Muscle of leg (tissue), 11 donors: ENCODE results near the gene NPR2. TPM values are rescaled to one million over a fixed set of nuclear protein-coding genes. Genes with fewer than 3 reads are reported as not detected.

Experiments used
- DNase-seq: peaks from one replicate; pipeline ENCODE4 v3.0.0; 2013
- H3K27ac ChIP-seq: one replicate; pipeline ENCODE4 v1.5.1; 2013; ENCODE audit warnings: mild to moderate bottlenecking, low read length, control low read depth
- H3K27me3 ChIP-seq: one replicate; pipeline ENCODE4 v1.6.1; 2013; ENCODE audit warnings: low read length; ENCODE audit not compliant: control insufficient read depth, insufficient read depth
- H3K36me3 ChIP-seq: one replicate; pipeline ENCODE4 v1.6.1; 2013; ENCODE audit warnings: low read length; ENCODE audit not compliant: control insufficient read depth, insufficient read depth
- H3K4me1 ChIP-seq: one replicate; pipeline ENCODE4 v1.6.1; 2013; ENCODE audit warnings: low read length; ENCODE audit not compliant: control insufficient read depth, insufficient read depth
- H3K4me3 ChIP-seq: one replicate; pipeline ENCODE4 v1.5.1; 2013; ENCODE audit warnings: low read length, control low read depth
- H3K9me3 ChIP-seq: replicated peaks from 2 replicates; pipeline ENCODE4 v1.6.1; 2013; ENCODE audit warnings: low read depth, low read length; ENCODE audit not compliant: control insufficient read depth
- WGBS: methylation state at CpG from one replicate; pipeline ENCODE4 v1.1.5; 2013; ENCODE audit warnings: missing lambda C conversion rate; ENCODE audit not compliant: insufficient coverage; 5-methylcytosine and 5-hydroxymethylcytosine counted together
- polyA plus RNA-seq, 8 donors: library from polyadenylated mRNA; unstranded; fragments of 120-200 nt; gene quantifications; one replicate each; pipeline versions ENCODE4 v1.2.1 to v1.2.3, GENCODE V29; 2013; ENCODE audit warnings: inconsistent platforms in 1 of 8, low replicate concordance in 1 of 8; ENCODE audit not compliant: insufficient read length in 8 of 8, insufficient read depth in 1 of 8
- total RNA-seq: library from RNA; stranded (reverse); fragments of 120-200 nt; gene quantifications from one replicate; pipeline ENCODE4 v1.2.4, GENCODE V29; 2013

Gene NPR2
- total and polyA plus RNA-seq, 9 donors = 16.8 to 37.3 (median 27.0) TPM

DNA sequence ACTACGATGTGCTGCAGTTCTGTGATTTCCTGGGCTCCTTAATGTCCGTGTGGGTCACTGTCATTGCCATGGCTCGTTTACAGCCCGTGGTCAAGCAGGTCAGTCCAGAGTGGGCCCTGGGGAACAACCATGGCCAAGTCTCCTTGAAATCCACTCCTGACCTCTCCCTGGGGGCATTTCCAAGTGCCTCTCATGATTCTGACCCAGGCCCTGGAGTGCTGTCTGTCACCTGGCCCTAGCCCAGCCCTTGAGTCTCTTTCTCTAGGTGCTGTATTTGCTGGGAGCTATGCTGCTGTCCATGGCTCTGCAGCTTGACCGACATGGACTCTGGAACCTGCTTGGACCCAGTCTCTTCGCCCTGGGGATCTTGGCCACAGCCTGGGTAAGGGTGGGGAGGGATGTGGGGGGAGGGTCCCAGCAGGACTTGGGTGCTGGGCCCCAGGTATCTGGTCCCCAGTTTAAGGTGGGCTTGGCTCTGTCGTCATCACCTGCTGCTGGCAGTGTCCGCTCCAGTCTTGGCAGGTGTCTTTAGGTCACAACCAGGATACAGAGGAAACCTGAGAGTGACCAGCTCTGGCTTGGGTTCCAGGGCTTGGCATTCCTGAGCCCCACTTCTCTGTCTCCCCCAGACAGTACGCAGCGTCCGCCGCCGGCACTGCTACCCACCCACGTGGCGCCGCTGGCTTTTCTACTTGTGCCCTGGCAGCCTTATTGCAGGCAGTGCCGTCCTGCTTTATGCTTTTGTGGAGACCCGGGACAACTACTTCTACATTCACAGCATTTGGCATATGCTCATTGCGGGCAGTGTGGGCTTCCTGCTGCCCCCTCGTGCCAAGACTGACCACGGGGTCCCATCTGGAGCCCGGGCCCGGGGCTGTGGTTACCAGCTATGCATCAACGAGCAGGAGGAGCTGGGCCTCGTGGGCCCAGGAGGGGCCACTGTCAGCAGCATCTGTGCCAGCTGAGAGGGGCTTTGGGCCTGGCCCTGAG lies 61.8 kb downstream of the NPR2 start:
- Histone ChIP-seq H3K9me3 (no peaks in the 10 kb centered on the region), H3K4me3 (no peak overlapping the region), H3K4me1 (peaks cover 5% of the 10 kb centered on the region), H3K27me3 (peaks cover 35% of the 10 kb centered on the region), H3K27ac (no peak overlapping the region), H3K36me3 (peaks cover 22% of the 10 kb centered on the region)
- no peak for DNase-seq
- 91% methylated on average over 23 of the region's 25 CpGs for WGBS

GRCh38 chr9:35854091-35854762 lies 62.8 kb downstream of the NPR2 start:
- Histone ChIP-seq H3K36me3 (peaks cover 19% of the 10 kb centered on the region), H3K4me3 (no peak overlapping the region), H3K4me1 (no peaks in the 10 kb centered on the region), H3K27ac (no peak overlapping the region), H3K9me3 (no peaks in the 10 kb centered on the region), H3K27me3 (peaks cover 35% of the 10 kb centered on the region)
- no peak for DNase-seq
- WGBS = 100% methylated on average over 1 of the region's 7 CpGs

GRCh38 chr9:35856206-35856605 lies 64.8 kb downstream of the NPR2 start:
- WGBS = 87% methylated on average over 3 of the region's 3 CpGs
- Histone ChIP-seq H3K27me3 (peaks cover 47% of the 10 kb centered on the region), H3K4me3 (no peak overlapping the region), H3K27ac (no peak overlapping the region), H3K36me3 (peaks cover 19% of the 10 kb centered on the region), H3K4me1 (peaks cover 10% of the 10 kb centered on the region), H3K9me3 (no peaks in the 10 kb centered on the region)
- no peak for DNase-seq

GRCh38 chr9:35856882-35857281 lies 65.5 kb downstream of the NPR2 start:
- Histone ChIP-seq H3K27me3 (peaks cover 52% of the 10 kb centered on the region), H3K27ac (no peak overlapping the region), H3K4me1 (peaks cover 10% of the 10 kb centered on the region), H3K36me3 (peaks cover 19% of the 10 kb centered on the region), H3K9me3 (no peaks in the 10 kb centered on the region), H3K4me3 (no peak overlapping the region)
- DNase-seq = no peak
- WGBS = 87% methylated on average over 4 of the region's 5 CpGs

- DNase-seq = no peak
- H3K9me3 ChIP-seq = no peaks in the 10 kb centered on the region
- no peak overlapping the region for H3K27ac ChIP-seq
- H3K4me3 ChIP-seq = no peak overlapping the region
- peaks cover 6% of the 10 kb centered on the region for H3K36me3 ChIP-seq
- H3K27me3 ChIP-seq = peaks cover 54% of the 10 kb centered on the region
- WGBS = 40% methylated on average over 1 of the region's 5 CpGs
- peaks cover 10% of the 10 kb centered on the region for H3K4me1 ChIP-seq
Measured at GRCh38 chr9:35858458-35858857, 67.1 kb downstream of the NPR2 start.

Other genes starting within 250 kb of the NPR2 start
- 12.8 TPM for gene TESK1, start 186.3 kb upstream of the NPR2 start, total RNA-seq
- 10 to 100 TPM; 29.2 to 47.3 (median 39.9) TPM for gene TESK1, start 186.3 kb upstream of the NPR2 start, polyA plus RNA-seq
- gene CD72, start 173.2 kb upstream of the NPR2 start, total RNA-seq = 1.6 TPM
- 1 to 10 TPM; 1.2 to 2.9 (median 1.8) TPM for gene CD72, start 173.2 kb upstream of the NPR2 start, polyA plus RNA-seq
- 0.09 TPM for gene SIT1, start 140.7 kb upstream of the NPR2 start, total RNA-seq
- gene SIT1, start 140.7 kb upstream of the NPR2 start, polyA plus RNA-seq = 1 to 10 TPM in 1 of 8 donors, under 1 TPM in 4, not detected in 3; 0.09 to 1.7 (median 0.27) TPM
- gene RMRP, start 133.6 kb upstream of the NPR2 start, total RNA-seq = 19,485 TPM
- gene RMRP, start 133.6 kb upstream of the NPR2 start, polyA plus RNA-seq = not detected
- gene CCDC107, start 133.3 kb upstream of the NPR2 start, total RNA-seq = 14.4 TPM
- 10 to 100 TPM; 16.0 to 23.6 (median 18.0) TPM for gene CCDC107, start 133.3 kb upstream of the NPR2 start, polyA plus RNA-seq
- gene ARHGEF39, start 126.4 kb upstream of the NPR2 start, total RNA-seq = 1.4 TPM
- 1 to 10 TPM; 3.9 to 7.7 (median 5.6) TPM for gene ARHGEF39, start 126.4 kb upstream of the NPR2 start, polyA plus RNA-seq
- gene CA9, start 117.7 kb upstream of the NPR2 start, total RNA-seq = 0.49 TPM
- gene CA9, start 117.7 kb upstream of the NPR2 start, polyA plus RNA-seq = 1 to 10 TPM in 2 of 8 donors, under 1 TPM in 6; 0.52 to 2.4 (median 0.71) TPM
- 5,909 TPM for gene TPM2, start 101.7 kb upstream of the NPR2 start, total RNA-seq
- gene TPM2, start 101.7 kb upstream of the NPR2 start, polyA plus RNA-seq = 1,000 to 10,000 TPM; 4,794 to 8,701 (median 8,114) TPM
- gene TLN1, start 59.4 kb upstream of the NPR2 start, total RNA-seq = 78.0 TPM
- gene TLN1, start 59.4 kb upstream of the NPR2 start, polyA plus RNA-seq = 100 to 1,000 TPM in 7 of 8 donors, 10 to 100 TPM in 1; 90.7 to 133 (median 118) TPM
- 27.0 TPM for gene CREB3, start 58.9 kb upstream of the NPR2 start, total RNA-seq
- gene CREB3, start 58.9 kb upstream of the NPR2 start, polyA plus RNA-seq = 10 to 100 TPM; 23.5 to 30.7 (median 26.4) TPM
- 42.9 TPM for gene GBA2, start 42.4 kb upstream of the NPR2 start, total RNA-seq
- gene GBA2, start 42.4 kb upstream of the NPR2 start, polyA plus RNA-seq = 10 to 100 TPM; 44.7 to 82.5 (median 62.0) TPM
- gene RGP1, start 42.3 kb upstream of the NPR2 start, total RNA-seq = 11.4 TPM
- gene RGP1, start 42.3 kb upstream of the NPR2 start, polyA plus RNA-seq = 10 to 100 TPM; 15.5 to 23.6 (median 19.7) TPM
- 0.18 TPM for gene MSMP, start 37.3 kb upstream of the NPR2 start, total RNA-seq
- under 1 TPM in 2 of 8 donors, not detected in 6; 0.42 to 0.50 TPM for gene MSMP, start 37.3 kb upstream of the NPR2 start, polyA plus RNA-seq
- 1.5 TPM for gene SPAG8, start 20.7 kb downstream of the NPR2 start, total RNA-seq
- gene SPAG8, start 20.7 kb downstream of the NPR2 start, polyA plus RNA-seq = 1 to 10 TPM; 1.3 to 3.1 (median 2.1) TPM
- 33.6 TPM for gene HINT2, start 23.5 kb downstream of the NPR2 start, total RNA-seq
- gene HINT2, start 23.5 kb downstream of the NPR2 start, polyA plus RNA-seq = 10 to 100 TPM; 24.5 to 35.6 (median 30.0) TPM
- not detected for gene FAM221B, start 37.1 kb downstream of the NPR2 start, total RNA-seq
- under 1 TPM; 0.08 to 0.26 (median 0.20) TPM for gene FAM221B, start 37.1 kb downstream of the NPR2 start, polyA plus RNA-seq
- gene TMEM8B, start 37.6 kb downstream of the NPR2 start, total RNA-seq = 5.1 TPM
- gene TMEM8B, start 37.6 kb downstream of the NPR2 start, polyA plus RNA-seq = 10 to 100 TPM; 12.8 to 22.3 (median 18.0) TPM
- not detected for gene OR13J1, start 78.8 kb downstream of the NPR2 start, total RNA-seq
- gene OR13J1, start 78.8 kb downstream of the NPR2 start, polyA plus RNA-seq = under 1 TPM in 5 of 8 donors, not detected in 3; 0.07 to 0.29 (median 0.13) TPM
- 1.2 TPM for gene HRCT1, start 114.6 kb downstream of the NPR2 start, total RNA-seq
- 1 to 10 TPM in 7 of 8 donors, under 1 TPM in 1; 0.82 to 1.9 (median 1.4) TPM for gene HRCT1, start 114.6 kb downstream of the NPR2 start, polyA plus RNA-seq
- gene SPAAR, start 117.9 kb downstream of the NPR2 start, total RNA-seq = 0.89 TPM
- gene SPAAR, start 117.9 kb downstream of the NPR2 start, polyA plus RNA-seq = 1 to 10 TPM; 1.4 to 2.3 (median 1.9) TPM
- not detected for gene OR2S2, start 166.6 kb downstream of the NPR2 start, total RNA-seq
- under 1 TPM in 1 of 8 donors, not detected in 7; 0.11 TPM for gene OR2S2, start 166.6 kb downstream of the NPR2 start, polyA plus RNA-seq
- 15.3 TPM for gene RECK, start 245.3 kb downstream of the NPR2 start, total RNA-seq
- gene RECK, start 245.3 kb downstream of the NPR2 start, polyA plus RNA-seq = 10 to 100 TPM; 18.9 to 45.7 (median 26.7) TPM